Upper lobe of right lung (tissue), 1 donor: ENCODE results near the gene ARTN. TPM values are rescaled to one million over a fixed set of nuclear protein-coding genes. Genes with fewer than 3 reads are reported as not detected.

ENCODE experiments used
- ATAC-seq: fragments of 200-7000 bp; cut with Tn5 transposase; one replicate; pipeline ENCODE4 v1.9.1; 2020; ENCODE audit warnings: mild to moderate bottlenecking, moderate library complexity
- DNase-seq: peaks from one replicate; pipeline ENCODE4 v3.0.0-alpha.2; 2020
- H3K27ac ChIP-seq: fragments of 200-600 bp; one replicate; pipeline ENCODE4 v1.8.0; 2022
- H3K27me3 ChIP-seq: fragments of 200-600 bp; one replicate; pipeline ENCODE4 v1.8.0; 2022; ENCODE audit warnings: mild to moderate bottlenecking
- H3K36me3 ChIP-seq: fragments of 200-600 bp; one replicate; pipeline ENCODE4 v1.8.0; 2022
- H3K4me1 ChIP-seq: fragments of 200-600 bp; one replicate; pipeline ENCODE4 v1.8.0; 2022
- H3K4me3 ChIP-seq: fragments of 200-600 bp; one replicate; pipeline ENCODE4 v1.8.0; 2022; ENCODE audit warnings: mild to moderate bottlenecking
- H3K9me3 ChIP-seq: fragments of 200-600 bp; one replicate; pipeline ENCODE4 v1.8.0; 2022
- CTCF ChIP-seq: fragments of 200-600 bp; IDR thresholded peaks from one replicate; pipeline ENCODE4 v1.8.0; 2022; ENCODE audit warnings: antibody characterized with exemption
- intact Hi-C: fragments of 100-400 bp; cut with DNase I; formaldehyde crosslinking; loops from one replicate; pipeline ENCODE4 v1.11.0; 2022
- total RNA-seq: library from RNA; stranded (reverse); fragmentation: NEBNext Ultra II Directional; extraction: Animal tissue kit (Norgen Biotek cat#: 25700); gene quantifications from one replicate; pipeline ENCODE4 v1.2.1, GENCODE V29; 2021
- donor health status: DM: no; HTN: yes; CAD: no; lungs with severe emphysema.

ARTN gene
- total RNA-seq, 1 donor from 2014 or later = 0.43 TPM

GRCh38 chr1:43975249-43975961, 41.8 kb downstream of the ARTN start:
- peak; percentile 91 for DNase-seq
- peaks cover 38% of the 10 kb centered on the region for H3K4me1 ChIP-seq
- peak; percentile 68 for ATAC-seq
- peak overlapping the region; percentile 95 for H3K27ac ChIP-seq
- no peaks in the 10 kb centered on the region for H3K9me3 ChIP-seq
- H3K4me3 ChIP-seq = peak overlapping the region; percentile 94
- intact Hi-C loops = no loop called here
- peaks cover 36% of the 10 kb centered on the region for H3K36me3 ChIP-seq
- TF ChIP-seq CTCF = no peak
- no peaks in the 10 kb centered on the region for H3K27me3 ChIP-seq

GRCh38 chr1:43976045-43976444, 42.4 kb downstream of the ARTN start:
- H3K27ac ChIP-seq = no peak overlapping the region

GRCh38 chr1:43976890-43977289, 43.3 kb downstream of the ARTN start:
- Histone ChIP-seq H3K27me3 (no peaks in the 10 kb centered on the region), H3K27ac (no peak overlapping the region), H3K9me3 (no peaks in the 10 kb centered on the region), H3K4me1 (peaks cover 31% of the 10 kb centered on the region), H3K36me3 (peaks cover 34% of the 10 kb centered on the region), H3K4me3 (no peak overlapping the region)
- no peak for TF ChIP-seq CTCF
- intact Hi-C loops = no loop called here
- ATAC-seq (no peak), DNase-seq (no peak)

More at GRCh38 chr1:43976045-43976444, 42.4 kb downstream of the ARTN start:
- no peak for ATAC-seq
- intact Hi-C loops = no loop called here
- no peak for DNase-seq
- H3K4me3 ChIP-seq = peak overlapping the region; percentile 94
- H3K27me3 ChIP-seq = no peaks in the 10 kb centered on the region
- H3K9me3 ChIP-seq = no peaks in the 10 kb centered on the region
- peaks cover 36% of the 10 kb centered on the region for H3K36me3 ChIP-seq
- no peak for TF ChIP-seq CTCF
- peaks cover 32% of the 10 kb centered on the region for H3K4me1 ChIP-seq

- intact Hi-C loops = no loop called here
- Histone ChIP-seq H3K27me3 (no peaks in the 10 kb centered on the region), H3K36me3 (peaks cover 26% of the 10 kb centered on the region), H3K4me3 (no peak overlapping the region), H3K4me1 (peaks cover 31% of the 10 kb centered on the region), H3K27ac (no peak overlapping the region), H3K9me3 (no peaks in the 10 kb centered on the region)
- DNase-seq (no peak), ATAC-seq (no peak)
- TF ChIP-seq CTCF = no peak
Observed at GRCh38 chr1:43977376-43978263, 44.0 kb downstream of the ARTN start.

GRCh38 chr1:43978264-43978550, 44.6 kb downstream of the ARTN start:
- H3K4me3 ChIP-seq = peak overlapping the region; percentile 51
- TF ChIP-seq CTCF = no peak
- H3K27ac ChIP-seq = no peak overlapping the region
- no peak for ATAC-seq
- intact Hi-C loops = no loop called here
- no peaks in the 10 kb centered on the region for H3K9me3 ChIP-seq
- H3K27me3 ChIP-seq = no peaks in the 10 kb centered on the region
- DNase-seq = no peak
- peaks cover 31% of the 10 kb centered on the region for H3K4me1 ChIP-seq
- peaks cover 23% of the 10 kb centered on the region for H3K36me3 ChIP-seq
